ENCODE data around the gene RABGAP1.

DNA sequence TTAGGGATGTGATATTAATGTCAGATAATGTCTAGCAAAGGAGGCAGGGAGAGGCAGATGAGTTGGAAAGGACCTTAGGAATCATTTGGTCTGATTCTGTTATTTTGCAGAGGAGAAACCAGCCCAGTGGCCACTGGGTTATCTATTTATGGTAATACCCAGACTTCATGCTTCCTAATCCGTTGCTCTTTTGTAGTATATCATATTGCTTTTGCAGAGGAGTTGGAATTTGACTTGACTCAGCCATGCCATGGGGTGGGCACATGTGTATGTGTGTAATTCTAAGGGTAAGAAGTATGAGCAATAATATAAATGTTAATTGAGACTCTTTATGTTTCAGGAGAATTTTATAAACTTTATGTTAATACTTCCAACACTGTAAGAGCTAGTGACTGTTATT, 100.0 kb downstream of the RABGAP1 start:
- no peak for TF ChIP-seq EZH2phosphoT487 (IDR thresholded peaks at IDR 0.05; ENCODE audit: borderline replicate concordance, low read depth, low read length)
- TF ChIP-seq, protein P1, sequence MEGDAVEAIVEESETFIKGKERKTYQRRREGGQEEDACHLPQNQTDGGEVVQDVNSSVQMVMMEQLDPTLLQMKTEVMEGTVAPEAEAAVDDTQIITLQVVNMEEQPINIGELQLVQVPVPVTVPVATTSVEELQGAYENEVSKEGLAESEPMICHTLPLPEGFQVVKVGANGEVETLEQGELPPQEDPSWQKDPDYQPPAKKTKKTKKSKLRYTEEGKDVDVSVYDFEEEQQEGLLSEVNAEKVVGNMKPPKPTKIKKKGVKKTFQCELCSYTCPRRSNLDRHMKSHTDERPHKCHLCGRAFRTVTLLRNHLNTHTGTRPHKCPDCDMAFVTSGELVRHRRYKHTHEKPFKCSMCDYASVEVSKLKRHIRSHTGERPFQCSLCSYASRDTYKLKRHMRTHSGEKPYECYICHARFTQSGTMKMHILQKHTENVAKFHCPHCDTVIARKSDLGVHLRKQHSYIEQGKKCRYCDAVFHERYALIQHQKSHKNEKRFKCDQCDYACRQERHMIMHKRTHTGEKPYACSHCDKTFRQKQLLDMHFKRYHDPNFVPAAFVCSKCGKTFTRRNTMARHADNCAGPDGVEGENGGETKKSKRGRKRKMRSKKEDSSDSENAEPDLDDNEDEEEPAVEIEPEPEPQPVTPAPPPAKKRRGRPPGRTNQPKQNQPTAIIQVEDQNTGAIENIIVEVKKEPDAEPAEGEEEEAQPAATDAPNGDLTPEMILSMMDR (conservative IDR thresholded peaks at IDR 0.05; ENCODE audit: low read length): no peak
